ENCODE results near the gene OPA1.

Gene OPA1

GRCh38 chr3:193701953-193702635 lies 109.1 kb downstream of the OPA1 start:
- Histone ChIP-seq H3K27me3 (ENCODE audit: low read depth, low read length) (no peaks in the 10 kb centered on the region), H2AFZ (ENCODE audit: low read depth, low read length) (no peak overlapping the region), H3K9me3 (ENCODE audit: insufficient read depth, low read length) (no peaks in the 10 kb centered on the region), H3K36me3 (replicated peaks; ENCODE audit: low read depth, low read length) (peaks cover 6% of the 10 kb centered on the region), H3K9ac (ENCODE audit: low read length) (no peak overlapping the region), H3K27ac (ENCODE audit: low read length) (no peak overlapping the region), H4K20me1 (ENCODE audit: insufficient read depth, low read length) (no peaks in the 10 kb centered on the region), H3K4me2 (ENCODE audit: low read length) (0 out of 2 replicates have a peak overlapping the region, but pooled peaks have one; percentile 1), H3K4me3 (ENCODE audit: low read length) (no peak overlapping the region), H3K4me1 (ENCODE audit: low read length) (peaks cover 23% of the 10 kb centered on the region), H3K79me2 (ENCODE audit: low read length) (no peaks in the 10 kb centered on the region)
- TF ChIP-seq CTCF (IDR thresholded peaks at IDR 0.05; ENCODE audit: low read depth, low read length) (no peak), EZH2phosphoT487 (IDR thresholded peaks at IDR 0.05; ENCODE audit: low read depth) (no peak)

GRCh38 chr3:193702967-193703366 lies 110.0 kb downstream of the OPA1 start:
- no peak overlapping the region for H3K4me2 ChIP-seq (ENCODE audit: low read length)

GRCh38 chr3:193704431-193704830 lies 111.4 kb downstream of the OPA1 start:
- TF ChIP-seq CTCF (IDR thresholded peaks at IDR 0.05; ENCODE audit: low read depth, low read length) (no peak), EZH2phosphoT487 (IDR thresholded peaks at IDR 0.05; ENCODE audit: low read depth) (no peak)
- Histone ChIP-seq H4K20me1 (ENCODE audit: insufficient read depth, low read length) (no peaks in the 10 kb centered on the region), H3K4me1 (ENCODE audit: low read length) (peaks cover 15% of the 10 kb centered on the region), H3K79me2 (ENCODE audit: low read length) (no peaks in the 10 kb centered on the region), H2AFZ (ENCODE audit: low read depth, low read length) (no peak overlapping the region), H3K9me3 (ENCODE audit: insufficient read depth, low read length) (no peaks in the 10 kb centered on the region), H3K9ac (ENCODE audit: low read length) (no peak overlapping the region), H3K4me2 (ENCODE audit: low read length) (no peak overlapping the region), H3K36me3 (replicated peaks; ENCODE audit: low read depth, low read length) (no peaks in the 10 kb centered on the region), H3K4me3 (ENCODE audit: low read length) (no peak overlapping the region), H3K27me3 (ENCODE audit: low read depth, low read length) (no peaks in the 10 kb centered on the region), H3K27ac (ENCODE audit: low read length) (no peak overlapping the region)

More at GRCh38 chr3:193702967-193703366, 110.0 kb downstream of the OPA1 start:
- Histone ChIP-seq H4K20me1 (ENCODE audit: insufficient read depth, low read length) (no peaks in the 10 kb centered on the region), H3K27ac (ENCODE audit: low read length) (no peak overlapping the region), H3K9ac (ENCODE audit: low read length) (no peak overlapping the region), H3K27me3 (ENCODE audit: low read depth, low read length) (no peaks in the 10 kb centered on the region), H3K4me3 (ENCODE audit: low read length) (no peak overlapping the region), H3K36me3 (replicated peaks; ENCODE audit: low read depth, low read length) (peaks cover under 1% of the 10 kb centered on the region), H3K4me1 (ENCODE audit: low read length) (peaks cover 21% of the 10 kb centered on the region), H3K79me2 (ENCODE audit: low read length) (no peaks in the 10 kb centered on the region), H3K9me3 (ENCODE audit: insufficient read depth, low read length) (no peaks in the 10 kb centered on the region), H2AFZ (ENCODE audit: low read depth, low read length) (no peak overlapping the region)
- TF ChIP-seq EZH2phosphoT487 (IDR thresholded peaks at IDR 0.05; ENCODE audit: low read depth) (no peak), CTCF (IDR thresholded peaks at IDR 0.05; ENCODE audit: low read depth, low read length) (no peak)

GRCh38 chr3:193708270-193708669 lies 115.3 kb downstream of the OPA1 start:
- H2AFZ ChIP-seq (ENCODE audit: low read depth, low read length) = no peak overlapping the region
- no peaks in the 10 kb centered on the region for H3K79me2 ChIP-seq (ENCODE audit: low read length)
- no peaks in the 10 kb centered on the region for H3K4me1 ChIP-seq (ENCODE audit: low read length)
- no peak overlapping the region for H3K4me2 ChIP-seq (ENCODE audit: low read length)
- no peaks in the 10 kb centered on the region for H3K27me3 ChIP-seq (ENCODE audit: low read depth, low read length)
- H4K20me1 ChIP-seq (ENCODE audit: insufficient read depth, low read length) = no peaks in the 10 kb centered on the region
- H3K9ac ChIP-seq (ENCODE audit: low read length) = no peak overlapping the region
- no peak overlapping the region for H3K4me3 ChIP-seq (ENCODE audit: low read length)
- H3K36me3 ChIP-seq (replicated peaks; ENCODE audit: low read depth, low read length) = no peaks in the 10 kb centered on the region
- TF ChIP-seq CTCF (IDR thresholded peaks at IDR 0.05; ENCODE audit: low read depth, low read length) (no peak), EZH2phosphoT487 (IDR thresholded peaks at IDR 0.05; ENCODE audit: low read depth) (no peak)
- H3K9me3 ChIP-seq (ENCODE audit: insufficient read depth, low read length) = no peaks in the 10 kb centered on the region
- H3K27ac ChIP-seq (ENCODE audit: low read length) = no peak overlapping the region
